Activated T-helper 9 cell treated with anti-CD3 and anti-CD28 coated beads, Interleukin-2, amount 50 U/mL, for 16 hours (primary cell): ENCODE results near the gene ZEB2.

Experiments used
- DNase-seq: peaks from one replicate; pipeline ENCODE4 v3.0.0-alpha.2; 2020; ENCODE audit warnings: low read depth

Gene ZEB2

DNA sequence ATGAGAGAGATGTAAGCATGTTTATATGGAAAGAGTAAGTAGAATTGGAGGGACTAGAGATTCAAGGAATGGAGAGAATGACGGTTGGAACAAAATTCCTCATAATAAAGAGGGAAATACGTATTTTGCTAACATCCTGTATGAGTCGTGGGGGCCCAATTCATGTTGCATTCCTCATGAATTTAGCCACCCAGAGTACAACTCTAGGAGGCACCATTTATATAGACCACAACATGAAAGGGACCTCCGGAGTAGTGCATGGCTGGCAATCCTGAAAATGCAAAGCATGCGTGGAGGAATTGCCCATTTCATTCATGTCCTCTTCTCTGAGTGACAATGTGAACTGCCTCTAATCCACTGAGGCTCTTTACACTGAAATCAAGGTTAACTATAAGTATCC, 168.2 kb downstream of the ZEB2 start:
- no peak for DNase-seq

DNA sequence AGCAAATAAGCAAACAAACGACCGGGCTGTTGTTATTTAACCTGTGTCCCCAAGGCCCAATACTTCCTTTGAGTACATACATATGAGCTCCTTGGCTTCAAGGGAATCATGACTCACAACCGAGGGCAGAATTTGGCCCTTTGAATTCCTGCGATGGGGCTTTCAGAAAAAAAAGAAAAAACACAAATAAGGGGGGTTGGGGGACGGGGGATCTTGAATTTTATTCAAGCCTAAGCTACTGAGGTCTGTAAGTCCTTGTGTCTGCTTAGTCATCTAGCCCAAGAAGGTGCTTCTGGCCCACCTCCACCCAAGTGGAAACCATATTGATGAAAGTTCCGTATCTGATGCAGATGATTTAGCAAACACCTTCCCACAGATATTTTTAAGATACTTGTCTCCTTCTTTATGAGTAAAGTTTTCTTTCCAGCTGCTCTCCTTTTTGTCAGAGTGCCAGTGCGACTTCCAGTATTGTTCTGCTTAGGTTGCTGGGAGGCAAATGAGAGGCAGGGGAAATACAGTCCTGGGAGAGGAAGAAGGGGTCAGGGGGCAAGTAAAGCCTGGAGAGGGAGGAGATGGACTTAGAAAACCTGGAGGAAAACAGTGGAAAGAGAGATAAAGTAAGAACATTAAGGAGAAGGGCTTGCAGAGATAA, 169.6 kb downstream of the ZEB2 start:
- DNase-seq = no peak

DNA sequence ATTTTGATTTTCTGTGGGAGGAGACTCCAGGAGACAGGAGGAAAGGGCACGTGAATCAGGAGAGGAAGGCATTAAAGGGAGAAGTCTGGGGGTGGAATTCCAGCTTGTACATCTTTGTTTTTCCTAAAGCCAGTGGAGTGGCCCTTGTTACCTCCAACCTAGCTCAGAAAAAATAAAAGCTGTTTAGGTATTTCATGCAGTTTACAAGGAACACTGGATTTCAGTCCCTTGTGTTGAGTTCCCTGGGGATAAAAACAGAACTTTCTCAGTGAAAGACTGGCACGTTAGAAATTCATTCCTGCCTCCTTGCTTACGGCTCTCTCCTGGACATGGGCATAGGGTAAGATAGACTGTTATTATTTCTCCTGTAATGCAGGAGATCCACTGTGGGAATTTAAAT, 170.2 kb downstream of the ZEB2 start:
- no peak for DNase-seq

DNA sequence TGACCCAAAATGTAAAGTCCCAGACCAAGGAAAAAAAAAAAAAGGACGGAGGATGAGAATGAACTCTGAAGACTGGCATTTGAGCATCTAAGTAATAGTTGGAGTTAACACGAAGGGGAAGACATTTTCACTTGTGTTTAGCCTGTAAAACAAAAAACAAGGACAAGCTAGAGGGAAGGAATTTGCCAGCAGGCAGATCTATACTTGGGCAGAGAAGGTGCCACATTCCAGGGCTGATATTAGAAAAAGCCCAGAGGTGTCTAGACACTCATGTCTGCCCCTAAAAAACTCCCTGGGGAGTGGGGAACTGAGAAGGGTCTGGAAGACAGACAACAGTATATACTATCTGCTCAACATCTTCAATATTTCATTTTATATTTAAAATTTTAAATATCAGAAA, 171.1 kb downstream of the ZEB2 start:
- no peak for DNase-seq

DNA sequence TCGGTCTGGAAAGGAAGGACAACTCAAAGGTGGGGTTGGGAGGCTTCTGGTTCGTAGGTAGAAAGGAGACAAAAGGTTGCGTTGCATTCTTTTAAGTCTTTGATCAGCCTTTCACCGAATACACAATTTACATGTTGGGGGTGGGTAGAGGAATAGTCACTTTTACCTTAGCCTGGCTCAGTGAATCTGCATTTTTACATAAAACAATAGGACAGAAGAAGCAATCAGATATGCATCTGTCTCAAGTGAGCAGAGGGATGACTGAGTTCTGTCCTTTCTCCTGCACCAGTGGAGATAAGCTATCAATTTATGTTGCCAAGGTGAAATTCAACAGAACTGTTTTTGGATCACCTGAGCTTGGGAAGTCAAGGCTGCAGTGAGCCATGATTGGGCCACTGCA, 173.7 kb downstream of the ZEB2 start:
- DNase-seq = no peak

DNA sequence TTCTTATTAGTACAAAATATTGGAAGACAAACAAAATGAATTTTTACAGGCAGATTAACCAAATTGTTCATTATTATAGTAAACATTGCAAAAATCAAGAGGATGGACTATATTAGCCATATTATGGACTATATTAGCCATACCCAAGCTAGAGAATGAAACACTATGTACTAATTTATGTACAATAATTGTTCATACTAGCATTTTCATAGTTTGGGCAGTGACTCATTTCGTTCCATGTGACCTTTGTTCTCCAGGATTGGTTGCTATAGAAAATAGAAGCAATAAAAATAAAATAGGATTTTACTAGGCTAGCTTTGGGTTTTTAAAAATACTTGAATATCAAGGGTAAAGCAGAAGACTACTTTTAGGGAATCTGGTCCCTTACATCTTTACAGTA, 176.8 kb downstream of the ZEB2 start:
- no peak for DNase-seq

DNA sequence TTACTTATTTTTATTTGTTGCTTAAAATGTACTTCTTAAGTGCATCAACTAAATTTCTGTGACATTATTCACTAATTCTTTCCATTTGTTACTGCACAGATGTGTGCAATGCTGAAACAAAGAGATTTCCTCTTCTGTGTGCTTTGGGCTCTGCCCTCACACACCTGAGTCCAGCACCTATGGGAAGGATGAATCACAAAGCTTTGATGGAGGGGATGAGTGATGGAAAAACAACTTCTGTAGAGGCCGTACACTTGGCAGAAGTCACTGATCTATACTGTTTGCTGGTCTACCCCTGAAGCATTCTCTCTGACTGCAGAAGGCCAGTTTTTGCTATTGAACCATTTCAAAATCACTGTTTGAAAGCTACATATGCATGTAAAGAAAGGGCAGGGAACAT, 178.4 kb downstream of the ZEB2 start:
- no peak for DNase-seq

DNA sequence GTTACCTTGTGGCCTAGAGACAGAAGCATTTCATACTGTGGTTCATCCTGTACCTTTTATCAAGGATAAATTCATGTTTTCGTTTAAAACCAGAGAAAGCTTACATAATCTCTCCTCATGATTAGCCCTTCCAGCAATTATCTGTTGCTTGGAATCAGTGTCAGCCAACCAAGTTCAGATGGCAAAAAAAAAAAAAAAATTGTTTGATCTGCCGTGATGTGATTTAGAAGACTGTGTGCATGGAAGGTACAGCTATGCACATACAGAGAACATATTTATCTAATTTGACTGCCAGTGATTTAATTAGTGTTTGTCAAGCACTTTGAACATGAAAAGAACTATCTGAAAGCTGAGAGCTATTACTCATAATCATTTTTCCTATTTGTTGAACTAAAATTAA, 180.9 kb downstream of the ZEB2 start:
- DNase-seq = no peak

DNA sequence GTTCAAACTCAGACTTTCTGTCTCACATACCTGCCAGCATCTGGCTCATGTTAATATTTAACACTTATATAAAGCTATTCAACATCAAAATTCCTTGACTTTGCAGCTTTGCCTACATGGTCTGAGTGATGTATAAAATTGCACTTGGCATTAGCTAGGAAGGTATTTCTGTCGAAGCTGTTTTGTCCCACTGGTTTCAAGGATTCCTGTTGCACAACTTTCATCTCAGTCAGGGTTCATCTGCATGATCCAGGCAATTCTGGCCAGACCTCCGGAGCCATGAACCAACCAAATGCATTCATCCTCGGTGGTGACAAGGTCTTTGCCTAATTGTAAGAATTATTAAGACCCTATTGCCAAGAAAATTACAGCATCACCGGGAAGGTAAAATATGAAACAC, 185.4 kb downstream of the ZEB2 start:
- DNase-seq = no peak
